CD4-positive, alpha-beta memory T cell (primary cell): ENCODE measurements around the gene CAMSAP3. TPM values are rescaled to one million over a fixed set of nuclear protein-coding genes. Genes with fewer than 3 reads are reported as not detected.

Source experiments
- CTCF ChIA-PET: fragments of 350-600 bp; sonication (Branson Sonifier 250); formaldehyde crosslinking; loops from one replicate; lab custom pipeline; 2021; ENCODE audit warnings: inconsistent platforms; ENCODE audit not compliant: partially characterized antibody; lab: Charles Lee
- POLR2A ChIA-PET: fragments of 350-600 bp; sonication (Branson Sonifier 250); formaldehyde crosslinking; loops from one replicate; lab custom pipeline; 2021; ENCODE audit not compliant: partially characterized antibody; lab: Charles Lee
- DNase-seq, 5 donors: peaks; one replicate each; pipeline versions ENCODE4 v3.0.0 to v3.0.0-alpha.2; 2020 to 2022; ENCODE audit warnings: mixed read lengths in 1 of 5
- H3K27ac ChIP-seq: one replicate; pipeline ENCODE4 v1.7.0; 2013; ENCODE audit warnings: low read depth, low read length
- H3K27me3 ChIP-seq: 2 replicates; pipeline ENCODE4 v1.7.0; 2013; ENCODE audit warnings: mild to moderate bottlenecking, low read length, moderate library complexity; ENCODE audit not compliant: insufficient read depth
- H3K36me3 ChIP-seq: 2 replicates; pipeline ENCODE4 v1.7.0; 2013; ENCODE audit warnings: mild to moderate bottlenecking, low read length, moderate library complexity; ENCODE audit not compliant: insufficient read depth
- H3K4me1 ChIP-seq: 2 replicates; pipeline ENCODE4 v1.7.0; 2013; ENCODE audit warnings: mild to moderate bottlenecking, low read length, moderate library complexity; ENCODE audit not compliant: insufficient read depth
- H3K4me3 ChIP-seq, 2 donors: one replicate each; pipeline ENCODE4 v1.7.0; 2013; ENCODE audit warnings: low read length in 2 of 2, mild to moderate bottlenecking in 1 of 2
- H3K9me3 ChIP-seq, 2 donors: one replicate each; pipeline ENCODE4 v1.7.0; 2013; ENCODE audit warnings: low read length in 2 of 2, control low read depth in 1 of 2; ENCODE audit not compliant: control insufficient read depth in 1 of 2
- H3K27ac Mint-ChIP-seq, 7 donors: one replicate each; pipeline ENCODE4 v1.8.0; 2020 to 2021; ENCODE audit warnings: mixed read lengths in 7 of 7, mild to moderate bottlenecking in 6 of 7, inconsistent platforms in 3 of 7, moderate library complexity in 3 of 7
- H3K27me3 Mint-ChIP-seq, 2 donors: one replicate each; pipeline ENCODE4 v1.8.0; 2020 to 2021; ENCODE audit warnings: mixed read lengths in 2 of 2
- H3K36me3 Mint-ChIP-seq, 2 donors: one replicate each; pipeline ENCODE4 v1.8.0; 2020 to 2021; ENCODE audit warnings: mixed read lengths in 2 of 2, inconsistent platforms in 1 of 2, mild to moderate bottlenecking in 1 of 2
- H3K4me1 Mint-ChIP-seq, 4 donors: one replicate each; pipeline ENCODE4 v1.8.0; 2020 to 2021; ENCODE audit warnings: mixed read lengths in 4 of 4, mild to moderate bottlenecking in 1 of 4
- H3K4me3 Mint-ChIP-seq, 8 donors: one replicate each; pipeline ENCODE4 v1.8.0; 2020 to 2021; ENCODE audit warnings: mixed read lengths in 8 of 8, mild to moderate bottlenecking in 7 of 8, moderate library complexity in 6 of 8, inconsistent platforms in 3 of 8
- H3K9me3 Mint-ChIP-seq, 8 donors: one replicate each; pipeline ENCODE4 v1.8.0; 2020 to 2021; ENCODE audit warnings: mixed read lengths in 8 of 8, mild to moderate bottlenecking in 5 of 8, inconsistent platforms in 3 of 8, moderate library complexity in 1 of 8
- intact Hi-C: fragments of 100-400 bp; cut with micrococcal nuclease; formaldehyde crosslinking; loops from one replicate; pipeline ENCODE4 v1.15.1; 2023
- polyA plus RNA-seq, 2 donors: library from polyadenylated mRNA; unstranded; fragments of 300-500 nt; fragmentation: Illumina TruSeq; gene quantifications; one replicate each; pipeline ENCODE4 v1.2.3, GENCODE V29; 2021
- total RNA-seq, 2 experiments: library from RNA; stranded (reverse); gene quantifications; one replicate each; pipeline ENCODE4 v1.2.3, GENCODE V29; 2021

CAMSAP3 gene
- total and polyA plus RNA-seq, 4 experiments from 2014 or later = 0.07 to 0.19 (median 0.15) TPM; not detected in 1

DNA sequence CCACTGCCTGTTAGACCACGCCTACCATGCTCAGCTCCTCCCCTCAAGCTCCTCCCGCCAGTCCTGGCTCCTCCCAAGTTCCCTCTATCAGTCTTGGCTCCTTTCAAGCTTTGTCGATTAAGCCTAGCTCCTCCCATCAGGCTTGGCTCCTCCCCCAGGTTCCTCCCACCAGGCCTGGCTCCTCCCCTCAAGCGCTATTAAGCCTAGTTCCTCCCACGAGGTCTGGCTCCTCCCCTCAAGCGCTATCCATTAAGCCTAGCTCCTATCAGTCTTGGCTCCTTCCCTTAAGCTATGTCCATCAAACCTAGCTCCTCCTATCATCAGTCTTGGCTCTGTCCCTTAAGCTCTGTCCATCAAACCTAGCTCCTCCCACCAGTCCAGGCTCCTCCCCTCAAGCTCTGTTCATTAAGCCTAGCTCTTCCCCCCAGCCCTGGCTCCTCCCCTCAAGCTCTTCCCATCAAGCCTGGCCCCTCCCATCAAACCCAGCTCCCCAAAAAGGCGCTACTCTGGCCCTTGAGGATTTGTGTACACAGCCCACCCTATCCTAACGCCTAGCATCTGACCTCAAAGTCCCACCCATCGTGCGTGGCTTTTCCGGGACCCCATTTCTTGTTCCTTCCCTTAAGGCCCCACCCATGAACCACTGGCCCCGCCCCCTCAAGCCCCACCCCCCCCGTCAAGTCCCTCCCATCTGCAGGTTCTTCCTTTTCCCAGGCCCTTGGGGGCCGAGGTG is 10.0 kb downstream of the CAMSAP3 start:
- H3K4me1 Mint-ChIP-seq = peaks cover 0 to 4% (median under 1%) of the 10 kb centered on the region in 4 donors
- H3K9me3 Mint-ChIP-seq = peaks cover 0 to 2% (median 0%) of the 10 kb centered on the region in 8 donors
- no peaks in the 10 kb centered on the region for H3K27me3 ChIP-seq
- ChIA-PET CTCF (interaction anchor here (1.2 to 1.6 kb wide), 2 partner anchors 13 to 194 kb away, joined by 3 read pairs; no protein-coding TSS in a partner anchor), POLR2A (interaction anchor here (0.5 kb wide), 1 partner anchor 12 kb away, joined by 3 read pairs; no protein-coding TSS in a partner anchor)
- DNase-seq = no peak
- H3K9me3 ChIP-seq = no peaks in the 10 kb centered on the region
- no peaks in the 10 kb centered on the region for H3K4me1 ChIP-seq
- no peaks in the 10 kb centered on the region for H3K36me3 ChIP-seq
- peaks cover 0 to 7% of the 10 kb centered on the region in 2 donors for H3K27me3 Mint-ChIP-seq
- H3K27ac ChIP-seq = no peak overlapping the region
- no peak overlapping the region for H3K4me3 Mint-ChIP-seq
- intact Hi-C loops = no loop called here
- H3K27ac Mint-ChIP-seq = peak overlapping the region in 1 of 7 donors; percentile 71
- H3K36me3 Mint-ChIP-seq = no peaks in the 10 kb centered on the region
- H3K4me3 ChIP-seq = no peak overlapping the region

DNA sequence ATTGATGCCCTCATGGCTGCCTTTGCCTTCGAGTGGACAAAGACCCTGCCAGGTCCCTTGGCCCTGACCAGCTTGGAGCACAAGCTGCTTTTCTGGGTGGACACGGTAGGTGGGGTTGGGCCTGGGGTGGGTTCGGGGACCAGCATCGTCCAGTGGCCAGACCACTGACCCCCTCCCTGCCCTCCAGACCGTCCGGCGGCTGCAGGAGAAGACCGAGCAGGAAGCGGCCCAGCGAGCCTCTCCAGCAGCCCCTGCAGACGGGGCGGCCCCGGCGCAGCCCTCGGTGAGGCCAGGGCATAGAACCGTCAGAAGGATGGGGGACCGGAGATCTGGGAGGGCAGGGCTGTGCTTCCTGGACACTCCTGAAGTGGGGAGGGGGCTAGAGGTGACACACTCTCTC is 10.6 kb downstream of the CAMSAP3 start:
- H3K27ac Mint-ChIP-seq = no peak overlapping the region
- intact Hi-C loops = no loop called here
- Histone ChIP-seq H3K4me1 (no peaks in the 10 kb centered on the region), H3K4me3 (no peak overlapping the region), H3K27me3 (no peaks in the 10 kb centered on the region), H3K9me3 (no peaks in the 10 kb centered on the region), H3K27ac (no peak overlapping the region), H3K36me3 (no peaks in the 10 kb centered on the region)
- H3K4me3 Mint-ChIP-seq = no peak overlapping the region
- H3K4me1 Mint-ChIP-seq = peaks cover 0 to 4% (median under 1%) of the 10 kb centered on the region in 4 donors
- H3K36me3 Mint-ChIP-seq = no peaks in the 10 kb centered on the region
- CTCF ChIA-PET = interaction anchor here (1.6 kb wide), 1 partner anchor 193 kb away, joined by 3 read pairs; no protein-coding TSS in a partner anchor
- no peak for DNase-seq
- peaks cover 0 to 2% (median 0%) of the 10 kb centered on the region in 8 donors for H3K9me3 Mint-ChIP-seq
- H3K27me3 Mint-ChIP-seq = peaks cover 0 to 7% of the 10 kb centered on the region in 2 donors
- POLR2A ChIA-PET = interaction anchor here (0.5 kb wide), 1 partner anchor 12 kb away, joined by 3 read pairs; no protein-coding TSS in a partner anchor

DNA sequence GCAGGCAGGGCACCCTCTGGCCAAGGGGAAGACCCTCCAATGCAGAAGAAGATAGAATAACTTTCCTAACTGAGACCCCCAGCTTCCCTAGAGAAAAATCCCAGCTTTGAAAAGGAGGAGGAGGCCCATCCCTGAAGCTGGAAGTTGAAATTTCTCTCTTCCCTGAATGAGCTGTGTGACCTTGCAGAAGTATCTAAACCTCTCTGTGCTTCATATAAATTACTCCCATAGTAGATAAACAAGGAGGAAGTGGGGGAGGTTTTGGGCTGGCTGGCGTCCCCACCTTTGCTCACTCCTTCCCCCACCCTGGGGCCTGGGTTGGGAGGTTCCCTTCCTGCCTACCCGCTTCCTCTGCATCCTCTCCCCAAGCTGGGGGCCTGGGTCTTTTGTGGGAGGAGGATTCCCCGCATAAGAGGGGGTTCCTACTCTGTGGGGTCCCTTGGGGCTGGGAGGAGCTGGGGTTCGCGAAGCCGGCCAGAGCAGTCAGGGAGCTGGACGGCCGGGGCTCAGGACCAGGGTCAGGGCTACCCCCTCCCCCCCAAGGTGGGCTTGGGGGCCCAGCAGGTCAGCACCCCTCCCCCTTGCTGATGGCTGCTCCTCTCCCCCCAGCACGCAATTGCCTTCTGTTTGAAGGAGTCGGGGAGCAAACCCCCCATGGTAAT is 11.7 kb downstream of the CAMSAP3 start:
- Mint-ChIP-seq H3K9me3 (peaks cover 0 to 2% (median 0%) of the 10 kb centered on the region in 8 donors), H3K27ac (no peak overlapping the region), H3K4me3 (no peak overlapping the region), H3K27me3 (peaks cover 0 to 3% of the 10 kb centered on the region in 2 donors), H3K4me1 (peaks cover 0 to 4% (median under 1%) of the 10 kb centered on the region in 4 donors), H3K36me3 (no peaks in the 10 kb centered on the region)
- CTCF ChIA-PET = no interaction called here
- DNase-seq = no peak
- Histone ChIP-seq H3K27ac (no peak overlapping the region), H3K4me1 (no peaks in the 10 kb centered on the region), H3K4me3 (no peak overlapping the region), H3K36me3 (no peaks in the 10 kb centered on the region), H3K27me3 (no peaks in the 10 kb centered on the region), H3K9me3 (no peaks in the 10 kb centered on the region)
- POLR2A ChIA-PET = no interaction called here
- intact Hi-C loops = no loop called here

DNA sequence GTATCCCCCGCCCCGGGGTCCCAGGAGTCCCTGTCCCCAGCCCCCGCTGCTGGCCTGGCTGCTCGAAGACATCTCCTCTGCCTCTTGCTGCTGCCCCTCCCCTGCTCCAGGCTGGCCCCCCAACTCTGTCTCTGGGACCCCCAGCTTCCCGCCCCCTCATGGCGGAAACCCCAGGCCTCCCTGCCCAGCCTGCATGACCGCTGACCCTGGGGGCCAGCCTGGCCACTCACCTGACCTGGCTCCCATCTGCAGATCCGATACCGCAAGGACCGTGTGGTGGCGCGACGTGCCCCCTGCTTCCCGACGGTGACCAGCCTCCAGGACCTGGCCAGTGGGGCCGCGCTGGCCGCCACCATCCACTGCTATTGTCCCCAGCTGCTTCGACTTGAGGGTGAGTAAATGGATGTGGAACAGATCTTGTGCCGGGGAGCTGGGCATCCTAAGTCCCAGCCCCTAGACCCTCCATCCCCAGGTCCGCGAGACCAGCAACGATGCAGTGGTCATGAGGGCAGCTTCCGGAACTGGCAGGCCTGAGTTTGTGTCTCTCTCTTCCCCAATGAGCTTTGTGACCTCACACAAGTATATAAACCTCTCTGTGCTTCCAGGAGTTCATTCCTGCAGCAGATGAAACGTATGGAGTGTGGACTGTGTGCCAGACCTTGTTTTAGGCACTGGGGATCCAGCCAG is 12.4 kb downstream of the CAMSAP3 start:
- DNase-seq = no peak
- Mint-ChIP-seq H3K4me3 (no peak overlapping the region), H3K4me1 (peaks cover 0 to 4% (median under 1%) of the 10 kb centered on the region in 4 donors), H3K9me3 (peaks cover 0 to 2% (median 0%) of the 10 kb centered on the region in 8 donors), H3K27ac (no peak overlapping the region), H3K27me3 (peaks cover 0 to 3% of the 10 kb centered on the region in 2 donors), H3K36me3 (no peaks in the 10 kb centered on the region)
- no peaks in the 10 kb centered on the region for H3K9me3 ChIP-seq
- ChIA-PET POLR2A (no interaction called here), CTCF (no interaction called here)
- no peak overlapping the region for H3K4me3 ChIP-seq
- no peaks in the 10 kb centered on the region for H3K27me3 ChIP-seq
- no peak overlapping the region for H3K27ac ChIP-seq
- no peaks in the 10 kb centered on the region for H3K4me1 ChIP-seq
- intact Hi-C loops = no loop called here
- H3K36me3 ChIP-seq = no peaks in the 10 kb centered on the region

DNA sequence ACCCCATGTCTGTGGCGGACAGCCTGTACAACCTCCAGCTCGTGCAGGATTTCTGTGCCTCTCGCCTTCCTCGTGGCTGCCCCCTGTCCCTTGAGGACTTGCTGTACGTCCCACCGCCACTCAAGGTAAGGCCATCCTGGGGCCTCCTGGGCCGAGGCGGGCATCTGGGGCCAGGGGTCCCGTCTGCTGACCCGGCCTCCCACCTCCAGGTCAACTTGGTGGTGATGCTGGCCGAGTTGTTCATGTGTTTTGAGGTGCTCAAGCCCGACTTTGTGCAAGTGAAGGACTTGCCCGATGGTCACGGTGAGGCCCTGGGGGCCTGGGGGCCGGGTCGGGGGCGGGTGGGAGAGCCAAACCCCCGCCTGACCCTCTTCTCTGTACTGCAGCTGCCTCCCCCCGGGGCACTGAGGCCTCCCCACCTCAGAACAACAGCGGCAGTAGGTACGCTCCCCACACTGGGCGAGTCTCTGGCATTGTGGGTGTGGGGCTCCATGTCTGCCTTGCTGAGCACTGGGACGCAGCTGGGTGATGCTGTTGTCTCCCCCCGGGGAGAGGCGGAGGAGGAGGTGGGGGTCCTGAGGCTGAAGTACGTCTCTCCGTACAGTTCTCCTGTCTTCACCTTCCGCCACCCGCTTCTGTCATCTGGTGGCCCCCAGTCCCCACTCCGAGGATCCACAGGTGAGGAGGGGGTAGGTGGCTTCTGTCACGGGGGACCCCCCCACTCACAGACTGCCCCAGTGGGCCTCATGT is 15.0 kb downstream of the CAMSAP3 start:
- POLR2A ChIA-PET = no interaction called here
- Histone ChIP-seq H3K4me1 (no peaks in the 10 kb centered on the region), H3K27ac (no peak overlapping the region), H3K36me3 (no peaks in the 10 kb centered on the region), H3K4me3 (no peak overlapping the region), H3K27me3 (no peaks in the 10 kb centered on the region), H3K9me3 (no peaks in the 10 kb centered on the region)
- Mint-ChIP-seq H3K9me3 (no peaks in the 10 kb centered on the region), H3K4me3 (no peak overlapping the region), H3K36me3 (no peaks in the 10 kb centered on the region), H3K27ac (no peak overlapping the region), H3K27me3 (no peaks in the 10 kb centered on the region), H3K4me1 (peaks cover 0 to 2% (median 0%) of the 10 kb centered on the region in 4 donors)
- CTCF ChIA-PET = no interaction called here
- DNase-seq = peak in 1 of 5 donors; percentile 29
- intact Hi-C loops = no loop called here

DNA sequence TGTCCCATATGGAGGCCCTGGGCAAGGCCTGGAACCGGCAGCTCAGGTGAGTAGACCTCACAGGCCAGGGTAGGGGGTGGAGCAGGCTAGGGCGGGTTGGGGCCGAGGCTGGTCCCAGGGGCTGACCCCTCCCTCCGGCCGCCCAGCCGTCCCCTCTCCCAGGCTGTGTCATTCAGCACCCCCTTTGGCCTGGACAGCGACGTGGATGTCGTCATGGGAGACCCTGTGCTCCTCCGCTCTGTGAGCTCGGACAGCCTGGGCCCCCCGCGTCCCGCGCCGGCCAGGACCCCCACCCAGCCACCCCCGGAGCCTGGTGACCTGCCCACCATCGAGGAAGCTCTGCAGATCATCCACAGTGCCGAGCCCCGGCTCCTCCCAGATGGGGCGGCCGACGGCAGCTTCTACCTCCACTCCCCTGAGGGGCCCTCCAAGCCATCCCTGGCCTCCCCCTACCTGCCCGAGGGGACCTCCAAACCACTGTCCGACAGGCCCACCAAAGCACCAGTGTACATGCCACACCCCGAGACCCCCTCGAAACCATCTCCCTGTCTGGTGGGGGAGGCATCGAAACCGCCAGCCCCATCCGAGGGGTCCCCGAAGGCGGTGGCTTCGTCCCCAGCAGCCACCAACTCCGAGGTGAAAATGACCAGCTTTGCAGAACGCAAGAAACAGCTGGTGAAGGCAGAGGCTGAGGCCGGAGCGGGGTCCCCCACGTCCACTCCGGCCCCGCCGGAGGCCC is 16.0 kb downstream of the CAMSAP3 start:
- no peaks in the 10 kb centered on the region for H3K36me3 Mint-ChIP-seq
- no peak overlapping the region for H3K27ac Mint-ChIP-seq
- H3K9me3 Mint-ChIP-seq = no peaks in the 10 kb centered on the region
- H3K27me3 Mint-ChIP-seq = no peaks in the 10 kb centered on the region
- H3K4me1 Mint-ChIP-seq = peaks cover 0 to 2% (median 0%) of the 10 kb centered on the region in 4 donors
- POLR2A ChIA-PET = no interaction called here
- intact Hi-C loops = no loop called here
- Histone ChIP-seq H3K36me3 (no peaks in the 10 kb centered on the region), H3K27me3 (no peaks in the 10 kb centered on the region), H3K9me3 (no peaks in the 10 kb centered on the region), H3K27ac (no peak overlapping the region), H3K4me3 (no peak overlapping the region), H3K4me1 (no peaks in the 10 kb centered on the region)
- CTCF ChIA-PET = no interaction called here
- DNase-seq = peak in 1 of 5 donors; percentile 39
- no peak overlapping the region for H3K4me3 Mint-ChIP-seq
